DMS153 (cell line): ENCODE measurements around the gene CCR7.
"Not testable (repeated sequence)": the region's sequence is repeated elsewhere in the genome, so short reads cannot be mapped to it uniquely, and the experiment has no call there.

Source experiments
- DNase-seq: peaks from one replicate; lab custom pipeline; 2025; lab: John Stamatoyannopoulos, UW

Gene CCR7

DNA sequence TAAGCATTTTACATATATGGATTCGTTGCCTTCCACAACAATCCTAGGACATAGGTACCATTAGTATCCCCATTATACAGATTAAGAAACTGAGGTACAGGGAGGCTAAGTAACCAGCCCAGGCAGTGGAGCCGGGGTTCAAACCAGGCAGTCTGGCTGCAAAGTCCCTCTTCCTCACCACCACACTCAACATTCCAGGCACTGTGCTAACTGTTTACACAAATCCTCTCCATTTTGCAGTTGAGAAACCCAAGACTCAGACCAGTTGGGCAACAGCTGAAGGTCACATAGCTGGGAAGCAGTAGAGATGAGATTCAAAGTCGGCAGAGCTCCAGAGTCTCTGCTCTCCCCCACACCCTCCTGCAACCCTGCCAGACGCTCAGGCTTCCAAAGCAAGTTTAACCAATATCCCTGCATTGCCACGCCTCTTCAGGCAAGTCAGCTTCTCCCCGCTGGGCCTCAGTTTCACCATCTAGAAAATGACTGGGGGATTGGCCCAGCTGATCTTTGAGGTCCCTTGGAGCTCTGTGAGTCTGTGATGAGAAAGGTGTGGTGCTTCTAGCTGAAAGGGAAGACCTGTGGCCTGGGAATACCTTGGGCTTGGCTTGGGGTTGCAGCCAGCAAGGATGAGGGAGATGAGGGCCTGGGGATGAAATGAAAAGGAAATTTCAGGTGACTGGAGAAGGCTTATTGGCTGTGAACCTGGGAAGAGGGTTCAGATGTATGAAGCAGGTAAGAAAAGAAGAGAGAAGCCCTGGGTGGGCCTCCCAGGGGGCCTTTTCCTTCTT is 14.0 kb downstream of the CCR7 start:
- DNase-seq, result no peak

DNA sequence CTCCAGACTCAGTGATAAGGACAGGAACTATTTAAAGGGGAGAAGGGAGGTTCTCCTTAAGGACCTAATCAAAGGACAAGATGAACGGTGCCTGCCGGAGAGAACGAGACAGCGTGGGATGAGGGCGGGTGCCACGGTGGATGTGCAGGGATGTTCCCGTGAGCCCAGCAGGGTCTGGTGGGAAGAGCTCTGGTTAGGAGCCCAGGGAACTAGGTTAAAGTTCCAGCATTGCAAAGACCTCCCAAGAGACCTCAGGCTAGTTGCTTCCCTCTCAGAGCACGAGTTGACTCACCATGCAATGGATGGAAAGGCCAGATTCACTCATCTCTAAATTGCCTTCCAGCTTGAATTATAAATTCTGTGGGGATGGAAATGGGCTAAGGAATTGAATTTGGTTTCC is 14.7 kb downstream of the CCR7 start:
- no peak for DNase-seq

- DNase-seq, result peak; percentile 78
Measured at GRCh38 chr17:40548982-40549685, 16.1 kb downstream of the CCR7 start.

DNA sequence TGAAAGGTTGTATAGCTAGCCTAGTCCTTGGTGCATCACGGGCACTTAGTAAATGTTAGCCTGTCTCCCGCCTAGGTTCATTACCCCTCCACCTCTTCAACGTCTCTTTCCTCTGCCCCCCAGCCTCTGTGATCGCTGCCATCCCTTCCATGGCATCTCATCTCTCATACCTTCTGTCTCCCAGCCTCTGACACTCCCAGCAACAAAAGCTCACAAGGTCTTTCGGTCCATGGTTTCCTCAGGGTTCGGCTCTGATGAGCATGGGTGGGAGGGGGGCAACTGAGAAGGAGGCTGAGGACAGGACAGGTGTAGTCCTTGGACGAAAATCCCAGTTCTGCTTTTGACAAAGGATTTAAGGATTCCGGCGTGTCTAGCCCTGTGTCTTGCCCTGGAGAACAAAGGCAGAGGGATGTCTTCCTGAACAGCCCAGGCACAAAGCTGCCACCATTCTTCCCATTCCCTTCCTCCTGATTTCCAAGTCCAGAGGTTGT is 16.7 kb downstream of the CCR7 start:
- no peak for DNase-seq

DNA sequence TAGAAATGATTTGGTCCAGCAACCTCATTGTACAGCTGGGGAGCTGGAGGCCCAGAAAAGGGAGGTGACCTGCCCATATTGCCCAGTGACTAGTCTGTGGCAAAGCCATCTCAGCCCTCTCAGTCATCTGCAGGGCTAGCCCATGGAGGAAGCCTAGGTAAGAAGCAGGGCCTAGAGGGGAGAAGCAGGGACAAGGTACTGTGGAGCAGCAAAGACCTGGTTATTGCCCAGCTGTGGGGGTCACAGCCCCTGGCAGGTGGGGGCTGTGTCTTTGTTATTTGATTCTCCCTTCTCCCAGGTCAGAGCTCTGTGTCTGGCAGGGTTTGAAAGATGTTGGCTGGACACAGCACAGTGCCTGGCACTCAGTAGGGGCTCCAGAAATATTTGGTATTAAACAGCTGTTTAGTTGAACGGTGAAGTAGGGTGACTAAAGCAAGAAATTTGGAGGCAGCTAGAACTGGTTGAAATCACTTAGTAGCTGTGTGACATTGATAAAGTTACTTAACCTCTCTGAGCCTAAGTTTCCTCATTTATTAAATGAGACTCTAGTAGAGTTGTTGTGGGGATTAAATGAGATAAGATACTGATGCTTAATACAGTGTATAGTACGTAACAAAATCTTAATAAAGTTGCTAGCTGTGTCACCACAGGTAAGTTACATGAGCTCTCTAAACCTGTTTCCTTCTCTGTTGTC is 17.3 kb downstream of the CCR7 start:
- no peak for DNase-seq

GRCh38 chr17:40547079-40547784 is 18.0 kb downstream of the CCR7 start:
- DNase-seq, result peak; percentile 97

- not testable (repeated sequence) for DNase-seq
Measured at GRCh38 chr17:40546497-40546896, 18.8 kb downstream of the CCR7 start.

- no peak for DNase-seq
Measured at GRCh38 chr17:40545660-40546059, 19.6 kb downstream of the CCR7 start.

- no peak for DNase-seq
Measured at GRCh38 chr17:40542558-40543411, 22.5 kb downstream of the CCR7 start.

GRCh38 chr17:40541873-40542557 is 23.3 kb downstream of the CCR7 start:
- peak; percentile 32 for DNase-seq

DNA sequence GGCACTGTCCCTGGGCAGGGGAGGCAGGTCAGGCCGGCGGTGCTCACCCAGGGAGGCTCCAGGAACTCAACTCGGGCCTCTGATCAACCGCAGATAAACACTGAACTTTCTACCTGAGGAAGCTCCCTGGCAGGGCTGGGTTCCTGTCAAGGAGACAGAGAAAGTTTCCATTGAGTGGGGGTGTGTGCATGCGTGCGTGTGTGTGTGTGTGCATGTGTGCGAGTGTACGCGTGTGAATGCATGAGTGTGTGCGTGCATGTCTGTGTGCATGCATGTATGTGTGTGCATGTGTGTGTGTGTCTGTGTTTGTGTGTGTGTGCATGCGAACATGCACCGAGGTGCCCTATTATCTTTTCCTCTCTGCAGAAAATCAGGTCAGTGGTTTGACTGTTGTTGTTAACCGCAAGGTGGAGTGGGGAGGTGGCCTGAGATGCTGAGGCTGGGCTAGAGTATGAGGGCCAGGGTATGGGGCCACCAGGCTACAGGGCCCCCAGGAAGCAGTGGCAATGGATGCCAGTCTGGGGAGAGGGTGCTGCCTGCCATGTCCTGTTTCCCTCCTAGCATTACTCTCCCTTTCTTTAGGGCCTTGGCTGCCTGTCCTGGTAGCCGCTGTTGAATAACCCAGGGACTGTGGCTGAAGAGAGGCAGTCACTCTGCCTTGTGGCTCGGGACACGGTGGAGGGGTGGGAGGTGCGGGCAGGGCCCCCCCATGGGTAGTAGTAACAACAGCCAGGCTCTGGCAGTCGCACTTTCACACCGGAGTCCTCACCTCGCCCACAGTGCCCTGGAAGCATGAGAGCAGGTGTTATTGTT is 24.0 kb downstream of the CCR7 start:
- no peak for DNase-seq

DNA sequence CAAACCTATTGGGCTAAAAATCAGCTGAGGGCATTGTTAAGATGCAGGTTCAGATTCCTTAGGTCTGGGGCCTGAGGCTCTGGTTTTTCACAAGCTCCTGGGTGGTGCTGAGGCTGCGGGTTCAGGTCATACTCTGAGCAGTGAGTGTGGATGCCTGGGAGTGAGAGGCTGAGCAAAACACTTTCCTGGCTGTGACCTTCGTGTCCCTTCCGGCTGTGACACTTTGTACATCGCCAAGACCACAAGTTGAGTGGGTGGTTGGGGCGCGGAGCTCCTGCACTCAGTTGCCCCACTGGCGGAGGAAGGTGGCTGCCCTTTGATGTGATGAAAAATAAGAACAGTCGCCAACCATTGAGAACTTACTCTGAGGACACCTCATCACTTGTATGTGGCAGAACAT is 24.8 kb downstream of the CCR7 start:
- no peak for DNase-seq

DNA sequence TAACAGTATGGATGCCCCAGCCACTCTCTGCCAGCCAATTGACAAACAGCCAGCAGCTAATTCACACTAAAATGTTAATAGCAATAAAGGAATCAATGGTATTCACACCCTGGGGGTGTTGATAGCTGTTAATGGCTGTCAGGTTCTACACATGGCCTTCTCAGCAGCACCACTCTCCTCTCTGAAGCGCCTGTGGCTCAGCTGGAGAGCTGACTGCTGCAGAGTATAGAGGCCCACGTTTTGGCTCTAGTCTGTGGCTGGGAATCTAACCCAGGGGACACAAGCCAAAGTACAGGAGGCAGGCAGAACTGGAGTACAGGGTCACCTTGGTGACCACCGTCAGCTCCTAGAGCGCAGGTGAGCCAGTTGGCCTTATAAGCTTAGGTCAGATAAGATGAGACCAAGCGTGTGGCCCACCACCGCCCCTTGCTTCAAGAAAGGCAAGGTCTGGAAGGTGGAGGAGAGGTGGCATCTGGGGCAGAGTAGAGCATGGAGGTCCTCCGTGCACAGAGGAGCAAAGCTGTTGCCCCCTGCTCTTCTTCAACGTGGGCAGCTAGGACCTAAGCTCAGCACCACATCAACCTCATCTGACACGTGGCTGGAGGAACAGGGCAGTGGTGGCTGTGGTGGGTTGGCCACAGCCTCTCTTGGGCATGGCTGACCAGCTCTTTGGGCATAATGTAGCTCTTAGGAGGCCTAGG is 25.4 kb downstream of the CCR7 start:
- DNase-seq, result no peak

GRCh38 chr17:40538936-40539705 is 26.2 kb downstream of the CCR7 start:
- DNase-seq, result no peak

DNA sequence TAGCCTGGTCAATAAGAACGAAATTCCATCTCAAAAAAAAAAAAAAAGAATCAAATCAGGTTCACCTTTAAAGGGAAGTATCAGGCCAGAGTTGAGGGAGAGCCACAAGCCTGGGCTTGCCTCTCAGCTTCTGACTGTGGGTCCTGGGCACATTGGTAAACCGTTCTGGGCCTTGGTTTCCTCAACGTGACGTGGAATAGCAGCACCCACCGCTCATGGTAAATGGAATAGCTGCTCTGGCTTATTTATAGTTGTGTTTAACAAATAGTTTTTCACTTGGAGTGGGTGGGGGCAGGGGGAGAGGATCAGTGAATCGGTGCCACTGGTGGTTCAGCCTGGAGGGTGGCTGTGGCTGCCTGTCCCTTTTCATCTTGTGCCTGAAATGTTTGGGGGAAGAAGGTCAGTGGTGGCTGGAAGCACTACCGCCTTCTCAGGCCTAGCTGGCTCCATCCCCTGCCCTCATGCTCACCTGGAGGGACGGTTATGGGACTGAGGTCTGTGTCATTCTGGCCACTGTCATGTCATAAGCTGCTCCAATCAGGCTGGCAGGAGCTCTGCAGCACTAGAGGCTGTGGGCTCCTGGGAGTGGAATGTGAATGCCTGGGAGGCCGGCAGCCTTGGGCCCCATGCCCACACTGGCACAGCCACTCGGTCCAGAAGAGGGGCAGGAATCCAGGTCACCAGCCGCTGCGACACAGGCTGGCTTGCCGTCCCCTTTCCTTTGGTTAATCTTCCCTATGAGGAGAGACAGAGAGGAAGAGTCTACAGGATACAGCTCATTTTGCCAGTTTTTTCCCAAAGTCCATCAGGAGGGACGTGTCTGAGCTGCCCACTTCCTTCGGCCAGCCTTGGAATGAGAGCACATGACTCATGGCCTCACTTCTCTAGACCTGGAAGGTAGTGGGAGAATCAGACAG is 27.0 kb downstream of the CCR7 start:
- peak; percentile 10 for DNase-seq

GRCh38 chr17:40536295-40537171 is 28.7 kb downstream of the CCR7 start:
- no peak for DNase-seq
